Stimulated activated memory B cell treated with anti-CD40 and anti-IgM and Interleukin-4, amounts not matched to agents 10 μg/mL and 1 μg/mL and 100 μg/mL, for 72 hours (primary cell): ENCODE results near the gene ABHD17C.

Source experiments
- ATAC-seq: fragments of 150-1000 bp; cut with Tn5 transposase; 2 replicates; pipeline ENCODE4 v1.10.0; 2021
- H3K27ac Mint-ChIP-seq: one replicate; pipeline ENCODE4 v1.8.0; 2022; ENCODE audit warnings: mild to moderate bottlenecking, mixed read lengths
- H3K27me3 Mint-ChIP-seq: one replicate; pipeline ENCODE4 v1.8.0; 2022; ENCODE audit warnings: mixed read lengths
- H3K36me3 Mint-ChIP-seq: one replicate; pipeline ENCODE4 v1.8.0; 2022; ENCODE audit warnings: mixed read lengths
- H3K4me1 Mint-ChIP-seq: one replicate; pipeline ENCODE4 v1.8.0; 2022; ENCODE audit warnings: mixed read lengths
- H3K4me3 Mint-ChIP-seq: one replicate; pipeline ENCODE4 v1.8.0; 2022; ENCODE audit warnings: mild to moderate bottlenecking, moderate library complexity, mixed read lengths
- H3K9me3 Mint-ChIP-seq: one replicate; pipeline ENCODE4 v1.8.0; 2022; ENCODE audit warnings: mixed read lengths

Gene ABHD17C

DNA sequence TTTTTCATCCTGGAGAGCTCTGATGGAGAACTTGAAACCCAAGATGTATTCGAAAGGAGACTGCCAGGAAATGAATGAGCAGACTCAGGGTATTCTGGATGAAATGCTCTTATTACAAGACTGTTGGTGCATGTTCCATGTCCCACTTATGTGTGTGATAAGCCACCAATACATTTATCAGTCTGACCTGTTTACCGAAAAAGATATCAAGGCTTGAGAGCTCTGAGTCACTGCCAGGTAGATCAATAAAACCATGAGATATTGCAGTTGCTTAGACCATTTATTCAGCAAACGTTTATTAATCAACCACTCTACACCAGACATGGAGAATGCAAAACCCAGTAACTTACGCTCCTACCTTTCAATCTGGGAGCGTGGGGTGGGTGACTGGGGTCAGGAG lies 101.3 kb downstream of the ABHD17C start:
- ATAC-seq = no peak
- Mint-ChIP-seq H3K4me1 (no peaks in the 10 kb centered on the region), H3K27me3 (peaks cover 31% of the 10 kb centered on the region), H3K27ac (no peak overlapping the region), H3K36me3 (no peaks in the 10 kb centered on the region), H3K9me3 (peaks cover 4% of the 10 kb centered on the region), H3K4me3 (no peak overlapping the region)

- H3K4me1 Mint-ChIP-seq = no peaks in the 10 kb centered on the region
- H3K27me3 Mint-ChIP-seq = peaks cover 16% of the 10 kb centered on the region
- no peak for ATAC-seq
- no peak overlapping the region for H3K4me3 Mint-ChIP-seq
- no peak overlapping the region for H3K27ac Mint-ChIP-seq
- H3K36me3 Mint-ChIP-seq = no peaks in the 10 kb centered on the region
- H3K9me3 Mint-ChIP-seq = peaks cover 4% of the 10 kb centered on the region
These were observed 103.8 kb downstream of the ABHD17C start for GRCh38 chr15:80798911-80799310.

DNA sequence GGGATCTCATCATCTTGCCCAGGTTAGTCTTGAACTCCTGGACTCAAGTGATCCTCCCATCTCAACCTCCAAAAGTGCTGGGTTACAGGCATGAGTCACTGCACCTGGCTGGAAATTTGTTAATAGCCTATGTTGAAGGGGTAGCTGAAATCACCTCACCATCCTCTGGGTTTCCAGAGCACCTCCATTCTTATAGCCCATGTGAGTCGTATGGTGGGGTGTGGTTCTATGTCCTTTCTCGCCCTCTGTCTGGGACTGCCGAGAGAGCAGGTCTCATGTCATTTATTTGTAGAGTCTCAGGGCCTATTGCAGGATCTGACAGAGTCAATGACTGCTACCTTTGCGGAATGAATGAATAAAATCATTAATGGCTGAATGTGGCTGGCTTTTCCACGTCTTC lies 105.0 kb downstream of the ABHD17C start:
- no peak overlapping the region for H3K4me3 Mint-ChIP-seq
- no peaks in the 10 kb centered on the region for H3K36me3 Mint-ChIP-seq
- H3K27ac Mint-ChIP-seq = no peak overlapping the region
- ATAC-seq = no peak
- no peaks in the 10 kb centered on the region for H3K4me1 Mint-ChIP-seq
- peaks cover 4% of the 10 kb centered on the region for H3K9me3 Mint-ChIP-seq
- peaks cover 7% of the 10 kb centered on the region for H3K27me3 Mint-ChIP-seq

DNA sequence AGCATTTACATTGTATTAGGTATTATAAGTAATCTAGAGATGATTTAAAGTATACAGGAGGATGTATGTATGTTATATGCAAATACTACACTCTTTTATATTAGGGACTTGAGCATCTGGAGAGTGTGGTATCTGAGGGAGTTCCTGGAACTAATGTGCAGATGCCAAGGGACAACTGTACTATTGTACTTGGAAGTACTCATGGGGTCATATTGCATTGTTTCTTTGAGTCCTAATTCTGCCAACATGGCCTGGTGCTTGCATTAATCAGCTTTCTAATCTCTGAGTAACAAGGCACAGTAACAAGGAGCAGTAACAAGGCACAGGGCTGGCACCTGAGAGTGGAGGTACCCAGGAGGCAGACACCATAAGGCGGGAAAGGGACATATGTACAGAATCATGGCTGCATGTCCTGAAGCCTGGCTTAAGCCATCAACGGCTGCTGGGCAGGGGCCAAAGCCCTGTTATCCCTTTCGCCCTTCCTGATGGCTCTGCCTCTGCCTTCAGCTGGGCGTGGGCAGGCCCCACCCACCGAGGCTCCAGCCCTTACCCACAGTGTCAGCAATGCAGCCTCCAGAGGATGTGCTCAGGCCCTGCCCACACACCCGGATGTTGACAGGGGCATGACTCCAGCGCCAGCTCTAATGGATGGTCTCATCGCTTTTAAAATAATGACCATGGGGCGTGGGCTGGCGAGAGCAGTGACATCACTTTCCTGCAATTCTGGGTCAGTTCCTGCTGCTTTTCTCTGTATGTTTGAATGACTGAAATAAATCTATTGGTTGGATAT lies 107.0 kb downstream of the ABHD17C start:
- no peak for ATAC-seq
- Mint-ChIP-seq H3K27ac (no peak overlapping the region), H3K4me1 (no peaks in the 10 kb centered on the region)

DNA sequence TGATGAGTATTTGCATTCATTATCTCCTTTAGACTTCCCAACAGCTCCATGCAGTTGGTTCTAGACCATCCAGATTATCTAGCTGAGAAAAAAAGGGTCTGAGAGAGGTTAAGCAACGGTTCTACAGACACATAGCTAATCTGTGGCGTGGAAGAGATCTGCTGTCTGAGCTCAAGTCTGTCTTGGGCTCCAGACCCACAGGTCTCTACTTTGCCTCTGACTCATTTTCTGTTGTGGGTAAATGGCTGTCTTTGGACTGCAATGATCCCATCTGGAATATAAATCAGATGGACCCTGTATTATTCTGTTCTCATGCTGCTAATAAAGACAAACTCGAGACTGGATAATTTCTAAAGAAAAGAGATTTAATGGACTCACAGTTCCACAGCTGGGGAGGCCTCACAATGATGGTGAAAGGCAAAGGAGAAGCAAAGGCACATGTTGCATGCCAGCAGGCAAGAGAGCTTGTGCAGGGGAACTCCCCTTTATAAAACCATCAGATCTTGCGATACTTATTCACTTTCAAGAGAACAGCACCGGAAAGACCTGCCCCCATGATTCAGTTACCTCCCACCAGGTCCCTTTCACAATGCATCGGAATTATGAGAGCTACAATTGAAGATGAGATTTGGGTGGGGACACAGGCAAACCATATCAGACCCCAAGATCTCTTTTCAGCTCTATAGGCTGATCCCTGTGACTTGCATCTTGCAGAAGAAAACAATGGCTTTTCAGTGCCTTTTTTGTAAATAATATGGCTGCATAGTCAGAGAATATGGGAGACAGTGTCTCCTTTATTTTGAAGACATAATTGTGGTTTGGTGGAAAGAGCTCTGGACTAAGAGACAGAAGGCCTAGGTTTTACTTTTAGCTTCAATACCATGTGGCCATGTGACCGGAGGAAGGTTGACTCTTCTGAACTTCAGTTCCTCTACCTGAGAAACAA lies 108.7 kb downstream of the ABHD17C start:
- Mint-ChIP-seq H3K4me3 (no peak overlapping the region), H3K27me3 (peaks cover 9% of the 10 kb centered on the region), H3K4me1 (no peaks in the 10 kb centered on the region), H3K36me3 (no peaks in the 10 kb centered on the region), H3K9me3 (peaks cover 4% of the 10 kb centered on the region), H3K27ac (no peak overlapping the region)
- ATAC-seq = peak; percentile 16

More for the DNA sequence above, 107.0 kb downstream of the ABHD17C start:
- Mint-ChIP-seq H3K4me3 (no peak overlapping the region), H3K27me3 (no peaks in the 10 kb centered on the region), H3K36me3 (no peaks in the 10 kb centered on the region), H3K9me3 (peaks cover 4% of the 10 kb centered on the region)

GRCh38 chr15:80804970-80805495 lies 109.9 kb downstream of the ABHD17C start:
- H3K27me3 Mint-ChIP-seq = peaks cover 9% of the 10 kb centered on the region
- H3K27ac Mint-ChIP-seq = no peak overlapping the region
- H3K9me3 Mint-ChIP-seq = peaks cover 4% of the 10 kb centered on the region
- H3K4me1 Mint-ChIP-seq = no peaks in the 10 kb centered on the region
- no peaks in the 10 kb centered on the region for H3K36me3 Mint-ChIP-seq
- no peak overlapping the region for H3K4me3 Mint-ChIP-seq
- no peak for ATAC-seq
